Pancreas (tissue), 10 donors: ENCODE measurements around the gene CCL21. TPM values are rescaled to one million over a fixed set of nuclear protein-coding genes. Genes with fewer than 3 reads are reported as not detected.
"Not testable (repeated sequence)": the region's sequence is repeated elsewhere in the genome, so short reads cannot be mapped to it uniquely, and the experiment has no call there.

ENCODE experiments used
- ATAC-seq, 4 donors: fragments of 200-7000 bp; cut with Tn5 transposase; one replicate each; pipeline versions ENCODE4 v1.8.0 to v1.9.1; 2020; ENCODE audit warnings: mild to moderate bottlenecking in 4 of 4, moderate library complexity in 4 of 4
- DNase-seq, 6 donors: peaks; one replicate each; pipeline ENCODE4 v3.0.0-alpha.2; 2020
- FAIRE-seq: peaks from 2 replicates; lab custom pipeline; 2012; peaks lifted over from hg19 to GRCh38; lab: Jason Lieb, UNC
- H3K27ac ChIP-seq, 4 donors: fragments of 200-600 bp; sonication (generic); 1 replicate in 3 of 4; 2 replicates in 1 of 4; pipeline versions ENCODE4 v1.5.0 to v1.8.0; 2020
- H3K27me3 ChIP-seq, 4 donors: fragments of 200-600 bp; one replicate each; pipeline ENCODE4 v1.8.0; 2021
- H3K36me3 ChIP-seq, 3 donors: fragments of 200-600 bp; sonication (generic) in 1 of 3; one replicate each; pipeline versions ENCODE4 v1.5.0 to v1.8.0; 2020 to 2021
- H3K4me1 ChIP-seq, 3 donors: fragments of 200-600 bp; one replicate each; pipeline ENCODE4 v1.8.0; 2021
- H3K4me3 ChIP-seq, 4 donors: fragments of 200-600 bp; sonication (generic) in 2 of 4; one replicate each; pipeline versions ENCODE4 v1.5.0 to v1.8.0; 2020 to 2021
- H3K9me3 ChIP-seq, 4 donors: fragments of 200-600 bp; one replicate each; pipeline ENCODE4 v1.8.0; 2021
- WGBS, 2 donors: extraction: QIAGEN DNeasy Blood & Tissue Kit; methylation state at CpG; one replicate each; pipeline ENCODE4 v1.1.7; 2013; 5-methylcytosine and 5-hydroxymethylcytosine counted together
- intact Hi-C, 3 donors: fragments of 100-400 bp; cut with DNase I; formaldehyde crosslinking; loops; one replicate each; pipeline versions ENCODE4 v1.11.1 to v1.14.2; 2022
- polyA plus RNA-seq, 2 donors: library from polyadenylated mRNA; stranded (reverse); fragments of 200-250 nt; gene quantifications; one replicate each; pipeline ENCODE4 v1.2.3, GENCODE V29; 2013
- total RNA-seq, 6 donors: library from RNA; stranded (reverse); fragmentation: NEBNext Ultra II Directional in 4 of 6; extraction: Animal tissue kit (Norgen Biotek cat#: 25700) in 4 of 6; gene quantifications; one replicate each; pipeline versions ENCODE4 v1.2.1 to v1.2.4, GENCODE V29; 2021 to 2023
- TF ChIP-seq, protein P1 (sequence below), 4 donors: fragments of 200-600 bp; sonication (generic) in 3 of 4; IDR thresholded peaks; one replicate each; pipeline versions ENCODE4 v1.5.0 to v1.8.0; 2021; ENCODE audit warnings: antibody characterized with exemption in 4 of 4
- donor health status: healthy with polysubstance abuse.
- donor health status: DM: no; HTN: no; CAD: no; lungs with moderate emphysema.
- donor health status: DM: no; HTN: no; CAD: no.
- donor health status: control.
- donor health status: control.
- donor health status: Bipolar disorder and iron deficiency.
- donor health status: DM: yes; HTN: yes; CAD: no.
- donor health status: DM: no; HTN: no; CAD: no.
- donor health status: DM: no; HTN: no; CAD: no.
- donor health status: DM: yes; HTN: yes; CAD: no.

Gene CCL21
- total and polyA plus RNA-seq, 8 donors, result 1.9 to 53.5 (median 11.3) TPM; not detected in 1

- H3K9me3 ChIP-seq, result no peaks in the 10 kb centered on the region
- FAIRE-seq (no peak), ATAC-seq (no peak), DNase-seq (no peak)
- H3K4me3 ChIP-seq, result no peak overlapping the region
- 80 to 84% methylated on average over 2 of the region's 2 CpGs for WGBS, 2 donors
- H3K36me3 ChIP-seq, result no peaks in the 10 kb centered on the region
- TF ChIP-seq, protein P1, sequence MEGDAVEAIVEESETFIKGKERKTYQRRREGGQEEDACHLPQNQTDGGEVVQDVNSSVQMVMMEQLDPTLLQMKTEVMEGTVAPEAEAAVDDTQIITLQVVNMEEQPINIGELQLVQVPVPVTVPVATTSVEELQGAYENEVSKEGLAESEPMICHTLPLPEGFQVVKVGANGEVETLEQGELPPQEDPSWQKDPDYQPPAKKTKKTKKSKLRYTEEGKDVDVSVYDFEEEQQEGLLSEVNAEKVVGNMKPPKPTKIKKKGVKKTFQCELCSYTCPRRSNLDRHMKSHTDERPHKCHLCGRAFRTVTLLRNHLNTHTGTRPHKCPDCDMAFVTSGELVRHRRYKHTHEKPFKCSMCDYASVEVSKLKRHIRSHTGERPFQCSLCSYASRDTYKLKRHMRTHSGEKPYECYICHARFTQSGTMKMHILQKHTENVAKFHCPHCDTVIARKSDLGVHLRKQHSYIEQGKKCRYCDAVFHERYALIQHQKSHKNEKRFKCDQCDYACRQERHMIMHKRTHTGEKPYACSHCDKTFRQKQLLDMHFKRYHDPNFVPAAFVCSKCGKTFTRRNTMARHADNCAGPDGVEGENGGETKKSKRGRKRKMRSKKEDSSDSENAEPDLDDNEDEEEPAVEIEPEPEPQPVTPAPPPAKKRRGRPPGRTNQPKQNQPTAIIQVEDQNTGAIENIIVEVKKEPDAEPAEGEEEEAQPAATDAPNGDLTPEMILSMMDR (IDR thresholded peaks at IDR 0.05), result no peak
- intact Hi-C loops, result no loop called here
- peaks cover 0 to 8% (median 0%) of the 10 kb centered on the region in 3 donors for H3K4me1 ChIP-seq
- no peaks in the 10 kb centered on the region for H3K27me3 ChIP-seq
- H3K27ac ChIP-seq, result no peak overlapping the region
Observed at GRCh38 chr9:34742710-34743109, 32.8 kb upstream of the CCL21 start.

DNA sequence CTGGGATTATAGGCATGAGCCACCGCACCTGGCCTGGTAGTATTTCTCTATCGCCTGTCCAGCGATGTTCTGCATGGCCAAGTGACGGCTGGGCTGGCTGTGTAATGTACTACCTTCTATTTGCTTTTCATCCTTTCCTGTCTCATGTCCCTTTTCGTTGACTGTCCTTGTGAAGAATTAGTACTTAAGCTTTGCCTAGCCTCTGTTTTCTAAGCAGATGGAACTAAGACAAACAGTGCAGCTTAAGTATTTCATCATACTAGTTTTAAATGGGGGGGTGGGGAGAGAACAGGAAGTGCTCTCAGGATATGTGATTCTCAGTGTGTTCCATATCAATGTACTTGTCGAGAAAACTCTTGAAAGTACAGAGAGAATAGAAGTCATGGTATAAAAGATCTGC is 31.7 kb upstream of the CCL21 start:
- TF ChIP-seq, protein P1 (IDR thresholded peaks at IDR 0.05), result no peak
- ATAC-seq (peak in 2 of 4 donors; percentile 44 to 75), FAIRE-seq (no peak), DNase-seq (no peak)
- 81% methylated on average over 6 of the region's 6 CpGs for WGBS, 2 donors
- no peak overlapping the region for H3K4me3 ChIP-seq
- H3K9me3 ChIP-seq, result no peaks in the 10 kb centered on the region
- H3K27ac ChIP-seq, result no peak overlapping the region
- H3K4me1 ChIP-seq, result peaks cover 0 to 8% (median 0%) of the 10 kb centered on the region in 3 donors
- no peaks in the 10 kb centered on the region for H3K36me3 ChIP-seq
- H3K27me3 ChIP-seq, result no peaks in the 10 kb centered on the region
- intact Hi-C loops, result no loop called here

- H3K4me1 ChIP-seq, FAIRE-seq, DNase-seq, ATAC-seq, H3K27ac ChIP-seq, H3K27me3 ChIP-seq, H3K36me3 ChIP-seq, intact Hi-C loops, H3K9me3 ChIP-seq, H3K4me3 ChIP-seq: not testable (repeated sequence)
- WGBS, 2 donors, result 92 to 99% methylated on average over 24 to 27 of the region's 27 CpGs
Observed at GRCh38 chr9:34740176-34740575, 30.2 kb upstream of the CCL21 start.

GRCh38 chr9:34737677-34738260 is 27.8 kb upstream of the CCL21 start:
- Histone ChIP-seq H3K27ac (no peak overlapping the region), H3K9me3 (no peaks in the 10 kb centered on the region), H3K4me1 (no peaks in the 10 kb centered on the region), H3K4me3 (no peak overlapping the region), H3K27me3 (no peaks in the 10 kb centered on the region), H3K36me3 (no peaks in the 10 kb centered on the region)
- ATAC-seq, result no peak
- intact Hi-C loops, result no loop called here
- DNase-seq, result no peak
- 65 to 70% methylated on average over 6 of the region's 6 CpGs for WGBS, 2 donors
- no peak for FAIRE-seq
- TF ChIP-seq, protein P1 (IDR thresholded peaks at IDR 0.05), result no peak

- TF ChIP-seq, protein P1 (IDR thresholded peaks at IDR 0.05), result no peak
- intact Hi-C loops, result no loop called here
- H3K4me1 ChIP-seq, result no peaks in the 10 kb centered on the region
- H3K27me3 ChIP-seq, result no peaks in the 10 kb centered on the region
- no peak for ATAC-seq
- no peak overlapping the region for H3K27ac ChIP-seq
- H3K9me3 ChIP-seq, result no peaks in the 10 kb centered on the region
- DNase-seq, result no peak
- no peak for FAIRE-seq
- no peak overlapping the region for H3K4me3 ChIP-seq
- H3K36me3 ChIP-seq, result no peaks in the 10 kb centered on the region
Observed at GRCh38 chr9:34734720-34735119, 24.8 kb upstream of the CCL21 start.
